ENCODE measurements around the gene TSR1. TPM values are rescaled to one million over a fixed set of nuclear protein-coding genes. Genes with fewer than 3 reads are reported as not detected.

The TSR1 gene
- total RNA-seq, 1 donor from 2014 or later, result 30.2 TPM

GRCh38 chr17:2292100-2292499 is 44.2 kb downstream of the TSR1 start:
- FAIRE-seq (no peak), DNase-seq (ENCODE audit: low spot score in 2 of 2) (no peak)

- FAIRE-seq (no peak), DNase-seq (ENCODE audit: low spot score in 2 of 2) (no peak)
Measured at GRCh38 chr17:2289878-2290478, 46.3 kb downstream of the TSR1 start.

- FAIRE-seq, result no peak
Measured at GRCh38 chr17:2283302-2283701, 53.0 kb downstream of the TSR1 start.

GRCh38 chr17:2282297-2282873 is 53.9 kb downstream of the TSR1 start:
- FAIRE-seq, result peak; percentile 53

More at GRCh38 chr17:2283302-2283701, 53.0 kb downstream of the TSR1 start:
- no peak for DNase-seq (ENCODE audit: low spot score in 2 of 2)

GRCh38 chr17:2279707-2280106 is 56.5 kb downstream of the TSR1 start:
- FAIRE-seq (no peak), DNase-seq (ENCODE audit: low spot score in 2 of 2) (no peak)

More at GRCh38 chr17:2282297-2282873, 53.9 kb downstream of the TSR1 start:
- peak in 1 of 2 donors; percentile 49 for DNase-seq (ENCODE audit: low spot score in 2 of 2)

GRCh38 chr17:2277429-2278170 is 58.7 kb downstream of the TSR1 start:
- FAIRE-seq, result no peak

GRCh38 chr17:2275722-2276121 is 60.5 kb downstream of the TSR1 start:
- DNase-seq (ENCODE audit: low spot score in 2 of 2), result no peak
- no peak for FAIRE-seq

More at GRCh38 chr17:2277429-2278170, 58.7 kb downstream of the TSR1 start:
- no peak for DNase-seq (ENCODE audit: low spot score in 2 of 2)

- FAIRE-seq, result no peak
Measured at GRCh38 chr17:2274414-2274813, 61.8 kb downstream of the TSR1 start.

More at GRCh38 chr17:2274414-2274813, 61.8 kb downstream of the TSR1 start:
- no peak for DNase-seq (ENCODE audit: low spot score in 2 of 2)

Small RNA genes within 50 kb of the gene (small RNA-seq; reads per million reads assigned to genes)
- not detected for gene AC006435.3
- 671 reads per million, percentile 99 among the genes with 10 or more reads in this experiment for gene SNORD91A
- gene SNORD91B, result 82.0 reads per million, percentile 98 among the genes with 10 or more reads in this experiment

Other genes with a start within 250 kb of the TSR1 start
- gene SMG6, start 32.7 kb downstream of the TSR1 start, total RNA-seq, result 17.5 TPM
- gene SRR, start 32.5 kb downstream of the TSR1 start, total RNA-seq, result 55.4 TPM
- 57.1 TPM for gene SGSM2, start 1.0 kb upstream of the TSR1 start, total RNA-seq
- gene MNT, start 64.6 kb upstream of the TSR1 start, total RNA-seq, result 7.7 TPM
- 15.1 TPM for gene METTL16, start 175.4 kb upstream of the TSR1 start, total RNA-seq